ENCODE measurements around the gene GNAQ. TPM values are rescaled to one million over a fixed set of nuclear protein-coding genes. Genes with fewer than 3 reads are reported as not detected.

The GNAQ gene
- total RNA-seq, 1 experiment from 2014 or later, result 48.6 TPM

- Histone ChIP-seq H2BK5ac (ENCODE audit: insufficient read length, low read length) (no peak overlapping the region), H2BK15ac (ENCODE audit: low read depth, low read length) (no peak overlapping the region), H3K4me1 (ENCODE audit: insufficient read depth, low read length) (no peaks in the 10 kb centered on the region), H2BK120ac (ENCODE audit: low read depth, low read length, poor library complexity, severe bottlenecking) (no peak overlapping the region), H3K4ac (ENCODE audit: low read depth, low read length) (no peak overlapping the region), H3K27me3 (ENCODE audit: insufficient read depth, low read length) (no peaks in the 10 kb centered on the region), H4K20me1 (ENCODE audit: control insufficient read depth, insufficient read depth, insufficient read length) (no peaks in the 10 kb centered on the region), H3K23ac (ENCODE audit: insufficient read length, low read depth, low read length) (no peak overlapping the region), H2AK5ac (ENCODE audit: insufficient read length, low read length) (no peak overlapping the region), H3K56ac (ENCODE audit: insufficient read length, low read depth, low read length) (no peak overlapping the region), H2BK20ac (ENCODE audit: low read depth, low read length, poor library complexity, severe bottlenecking) (no peak overlapping the region), H3K79me1 (ENCODE audit: insufficient read depth, low read depth, low read length, poor library complexity, severe bottlenecking) (peaks cover 3% of the 10 kb centered on the region), H3K23me2 (ENCODE audit: insufficient read length, low read depth, low read length, poor library complexity, severe bottlenecking) (no peaks in the 10 kb centered on the region), H4K91ac (ENCODE audit: insufficient read length, low read depth, low read length) (no peak overlapping the region), H3K4me2 (ENCODE audit: insufficient read depth, insufficient read length, low read length) (no peak overlapping the region), H3K14ac (ENCODE audit: insufficient read depth, low read length) (no peak overlapping the region), H3K9ac (ENCODE audit: extremely low read depth, insufficient read length, low read length) (no peak overlapping the region), H2BK12ac (ENCODE audit: insufficient read length, low read depth, low read length) (no peak overlapping the region), H3K9me3 (ENCODE audit: control insufficient read depth, low read depth, low read length) (no peaks in the 10 kb centered on the region), H4K8ac (replicated peaks; ENCODE audit: insufficient read length, low read depth, low read length) (no peak overlapping the region), H3T11ph (ENCODE audit: low read length) (no peak overlapping the region), H3K79me2 (ENCODE audit: insufficient read depth, low read length) (peaks cover under 1% of the 10 kb centered on the region), H4K5ac (ENCODE audit: insufficient read length, low read depth, low read length) (no peak overlapping the region), H3K27ac (ENCODE audit: insufficient read length, low read depth, low read length) (no peak overlapping the region), H2AFZ (ENCODE audit: low read length) (no peak overlapping the region), H3K18ac (ENCODE audit: insufficient read length, low read depth, low read length) (no peak overlapping the region)
- H3K9me3 Mint-ChIP-seq, result no peaks in the 10 kb centered on the region
- H3K4me3 Mint-ChIP-seq, result no peak overlapping the region
- H3K4me1 Mint-ChIP-seq, result peaks cover 4 to 6% of the 10 kb centered on the region in 2 experiments; a peak in 3 of 4 replicates
- TF ChIP-seq CTCF (conservative IDR thresholded peaks at IDR 0.05), result no peak
- no peak for DNase-seq
- H3K27ac Mint-ChIP-seq, result no peak overlapping the region
- peaks cover 0 to 6% (median 4%) of the 10 kb centered on the region in 3 experiments; a peak in 4 of 7 replicates for H3K36me3 Mint-ChIP-seq (ENCODE audit: insufficient read depth in 1 of 3, low read depth in 3 of 3)
- no CpG with 5 or more reads among the region's 2 CpGs for WGBS (ENCODE audit: extremely low coverage, insufficient read length, low lambda C conversion rate)
- H3K27me3 Mint-ChIP-seq (ENCODE audit: low read depth), result no peaks in the 10 kb centered on the region
Observed at GRCh38 chr9:77927265-77927664, 104.3 kb downstream of the GNAQ start.
